K562 (cell line): ENCODE data around the gene OPA3. TPM values are rescaled to one million over a fixed set of nuclear protein-coding genes. Genes with fewer than 3 reads are reported as not detected.

Experiments used
- ARID2 ChIP-seq: fragments of 450-650 bp; IDR thresholded peaks from 2 replicates; pipeline ENCODE4 v1.6.1; 2017; ENCODE audit warnings: antibody characterized with exemption, mild to moderate bottlenecking
- CBX3 ChIP-seq, 2 experiments: IDR thresholded peaks; 1 replicate in 1 of 2; 2 replicates in 1 of 2; pipeline ENCODE4 v1.6.1; 2012; ENCODE audit warnings: inconsistent platforms in 2 of 2, low read length in 2 of 2, borderline replicate concordance in 1 of 2, control low read depth in 1 of 2
- CC2D1A ChIP-seq: fragments of 450-650 bp; IDR thresholded peaks from 2 replicates; pipeline ENCODE4 v1.6.1; 2017; ENCODE audit warnings: mild to moderate bottlenecking
- E2F4 ChIP-seq: sonication (generic); formaldehyde crosslinking; IDR thresholded peaks from 2 replicates; pipeline ENCODE4 v1.8.0; 2022; ENCODE audit warnings: mild to moderate bottlenecking, low read depth, missing genetic modification reagents
- GABPB1 ChIP-seq: sonication (generic); formaldehyde crosslinking; IDR thresholded peaks from 2 replicates; pipeline ENCODE4 v1.8.0; 2022; ENCODE audit warnings: mild to moderate bottlenecking, missing genetic modification reagents
- HOXB6 ChIP-seq: fragments of 250-450 bp; sonication (Bioruptor Pico); IDR thresholded peaks from 2 replicates; pipeline ENCODE4 v1.5.1; 2022; ENCODE audit warnings: mild to moderate bottlenecking, borderline replicate concordance
- JUND ChIP-seq, 2 experiments: IDR thresholded peaks; 2 replicates in 1 of 2; 3 replicates in 1 of 2; pipeline ENCODE4 v1.6.1; 2011; ENCODE audit warnings: borderline replicate concordance in 2 of 2, low read depth in 2 of 2, low read length in 2 of 2, improper control_type of control experiment in 1 of 2, missing biosample characterization in 1 of 2, missing genetic modification characterization in 1 of 2, missing genetic modification reagents in 1 of 2
- MAX ChIP-seq: sonication (generic); formaldehyde crosslinking; IDR thresholded peaks from 2 replicates; pipeline ENCODE4 v1.9.0; 2022; ENCODE audit warnings: mild to moderate bottlenecking, missing genetic modification reagents
- NR1H2 ChIP-seq: sonication (generic); formaldehyde crosslinking; IDR thresholded peaks from 2 replicates; pipeline ENCODE4 v1.4.0; 2020; ENCODE audit warnings: mild to moderate bottlenecking, missing genetic modification reagents
- RFX1 ChIP-seq: fragments of 450-650 bp; IDR thresholded peaks from 2 replicates; pipeline ENCODE4 v1.6.1; 2016; ENCODE audit warnings: mild to moderate bottlenecking, moderate library complexity
- SOX6 ChIP-seq: fragments of 450-650 bp; IDR thresholded peaks from 2 replicates; pipeline ENCODE4 v1.6.1; 2014; ENCODE audit warnings: mild to moderate bottlenecking
- TEAD1 ChIP-seq, 2 experiments: fragments of 450-650 bp in 1 of 2; sonication (generic) in 1 of 2; formaldehyde crosslinking; IDR thresholded peaks; 2 replicates each; pipeline versions ENCODE4 v1.4.0 to v1.8.0; 2020 to 2022; ENCODE audit warnings: mild to moderate bottlenecking in 2 of 2, missing genetic modification reagents in 1 of 2
- XRCC5 ChIP-seq: fragments of 200-400 bp; formaldehyde crosslinking; IDR thresholded peaks from 2 replicates; pipeline ENCODE4 v1.6.1; 2017; ENCODE audit warnings: low read depth, mild to moderate bottlenecking, low read length
- polyA plus RNA-seq, 8 experiments: library from polyadenylated mRNA; depleted of rRNA in 4 of 8; stranded (reverse) in 5 of 8; unstranded in 3 of 8; fragments of >200 nt; fragmentation: Nextera tagmentation in 2 of 8; fragmentation: Illumina TruSeq in 1 of 8; extraction: Ambion mirVana in 2 of 8; extraction: Trizol in 1 of 8; gene quantifications; 2 replicates each; pipeline versions ENCODE4 v1.2.1 to v1.2.3, GENCODE V29; 2011 to 2014; ENCODE audit warnings: inconsistent platforms in 1 of 8, missing spikeins in 1 of 8
- total RNA-seq, 7 experiments: library from RNA; depleted of rRNA in 6 of 7; stranded (reverse); fragments of >200 nt in 6 of 7; fragmentation: Illumina TruSeq in 2 of 7; extraction: Trizol in 2 of 7; gene quantifications; 2 replicates each; pipeline versions ENCODE4 v1.2.1 to v1.2.3, GENCODE V29; 2011 to 2021; ENCODE audit warnings: low replicate concordance in 1 of 7
- TF ChIP-seq, protein P1 (sequence below): sonication (generic); IDR thresholded peaks from 2 replicates; pipeline ENCODE4 v1.6.1; 2016
- TF ChIP-seq, protein P2 (sequence below), 2 experiments: fragments of 450-650 bp in 1 of 2; sonication (generic) in 1 of 2; formaldehyde crosslinking in 1 of 2; IDR thresholded peaks in 1 of 2; conservative IDR thresholded peaks in 1 of 2; 2 replicates each; pipeline versions ENCODE4 v1.6.1 to v1.8.1; 2016 to 2023; ENCODE audit warnings: mild to moderate bottlenecking in 2 of 2, moderate library complexity in 2 of 2, inconsistent platforms in 1 of 2, missing genetic modification reagents in 1 of 2
- TF ChIP-seq, protein P3 (sequence below), 2 experiments: fragments of 450-650 bp; IDR thresholded peaks; 2 replicates each; pipeline ENCODE4 v1.6.1; 2018; ENCODE audit warnings: mild to moderate bottlenecking in 2 of 2, low read depth in 1 of 2; ENCODE audit not compliant: partially characterized antibody in 2 of 2

Gene OPA3
- total and polyA plus RNA-seq, 9 of the 15 experiments (the other 6 are each of a cell fraction or from before 2014, with no cell fraction given), result 1.4 to 18.8 (median 9.0) TPM

DNA sequence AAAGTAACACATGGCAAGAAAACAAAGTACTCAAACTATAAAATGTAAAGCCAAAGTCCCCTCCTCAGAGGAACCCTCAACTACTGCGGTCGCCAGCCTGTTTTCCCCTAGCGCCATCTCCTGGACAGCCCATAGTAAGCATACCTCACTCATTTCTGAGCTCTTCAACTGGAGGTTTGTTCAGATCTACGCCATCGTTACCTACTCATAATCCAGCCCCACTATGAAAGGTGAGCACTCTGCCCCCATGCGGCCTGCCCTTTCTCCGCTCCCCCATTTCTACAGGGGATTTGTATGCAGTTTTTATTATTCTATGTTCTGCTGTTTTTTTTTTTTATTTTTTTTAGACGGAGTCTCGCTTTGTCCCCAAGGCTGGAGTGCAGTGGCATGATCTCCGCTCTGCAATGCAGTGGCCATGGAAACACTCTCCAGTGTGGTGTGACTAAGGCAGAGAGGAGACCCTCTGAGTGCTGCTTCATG is 26.2 kb downstream of the OPA3 start (continued):
- TF ChIP-seq GABPB1 (no peak), ARID2 (no peak), CBX3 (IDR thresholded peaks at IDR 0.05; ENCODE audit: borderline replicate concordance in 1 of 2, low read length in 2 of 2) (peak in 1 of 2 experiments; percentile 57; a peak in 1 of 3 replicates), RFX1 (peak; percentile 46), NR1H2 (CRISPR knock-in tag) (0 out of 2 replicates have a peak, but pooled peaks have one; percentile 54), XRCC5 (0 out of 2 replicates have a peak, but pooled peaks have one; percentile 69), TEAD1 (CRISPR knock-in tag; IDR thresholded peaks at IDR 0.05) (0 out of 4 replicates have a peak, but pooled peaks of 1 of the 2 experiments have one; percentile 56), HOXB6 (CRISPR knock-in tag) (no peak), MAX (CRISPR knock-in tag) (no peak), SOX6 (no peak), CC2D1A (peak; percentile 58; the same call in 1 of the 2 replicates), E2F4 (no peak), JUND (IDR thresholded peaks at IDR 0.05; ENCODE audit: borderline replicate concordance, low read depth, low read length) (peak; percentile 67), JUND (tag; IDR thresholded peaks at IDR 0.05; ENCODE audit: borderline replicate concordance, low read depth, low read length) (no peak; the same call in 2 of the 3 replicates)
- TF ChIP-seq, protein P1, sequence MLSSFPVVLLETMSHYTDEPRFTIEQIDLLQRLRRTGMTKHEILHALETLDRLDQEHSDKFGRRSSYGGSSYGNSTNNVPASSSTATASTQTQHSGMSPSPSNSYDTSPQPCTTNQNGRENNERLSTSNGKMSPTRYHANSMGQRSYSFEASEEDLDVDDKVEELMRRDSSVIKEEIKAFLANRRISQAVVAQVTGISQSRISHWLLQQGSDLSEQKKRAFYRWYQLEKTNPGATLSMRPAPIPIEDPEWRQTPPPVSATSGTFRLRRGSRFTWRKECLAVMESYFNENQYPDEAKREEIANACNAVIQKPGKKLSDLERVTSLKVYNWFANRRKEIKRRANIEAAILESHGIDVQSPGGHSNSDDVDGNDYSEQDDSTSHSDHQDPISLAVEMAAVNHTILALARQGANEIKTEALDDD, result peak; percentile 59; the same call in 1 of the 2 replicates
- TF ChIP-seq, protein P2, sequence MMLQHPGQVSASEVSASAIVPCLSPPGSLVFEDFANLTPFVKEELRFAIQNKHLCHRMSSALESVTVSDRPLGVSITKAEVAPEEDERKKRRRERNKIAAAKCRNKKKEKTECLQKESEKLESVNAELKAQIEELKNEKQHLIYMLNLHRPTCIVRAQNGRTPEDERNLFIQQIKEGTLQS (IDR thresholded peaks at IDR 0.05), result no peak
- TF ChIP-seq, protein P2 (CRISPR knock-in tag; conservative IDR thresholded peaks at IDR 0.05), result no peak
- TF ChIP-seq, protein P3, sequence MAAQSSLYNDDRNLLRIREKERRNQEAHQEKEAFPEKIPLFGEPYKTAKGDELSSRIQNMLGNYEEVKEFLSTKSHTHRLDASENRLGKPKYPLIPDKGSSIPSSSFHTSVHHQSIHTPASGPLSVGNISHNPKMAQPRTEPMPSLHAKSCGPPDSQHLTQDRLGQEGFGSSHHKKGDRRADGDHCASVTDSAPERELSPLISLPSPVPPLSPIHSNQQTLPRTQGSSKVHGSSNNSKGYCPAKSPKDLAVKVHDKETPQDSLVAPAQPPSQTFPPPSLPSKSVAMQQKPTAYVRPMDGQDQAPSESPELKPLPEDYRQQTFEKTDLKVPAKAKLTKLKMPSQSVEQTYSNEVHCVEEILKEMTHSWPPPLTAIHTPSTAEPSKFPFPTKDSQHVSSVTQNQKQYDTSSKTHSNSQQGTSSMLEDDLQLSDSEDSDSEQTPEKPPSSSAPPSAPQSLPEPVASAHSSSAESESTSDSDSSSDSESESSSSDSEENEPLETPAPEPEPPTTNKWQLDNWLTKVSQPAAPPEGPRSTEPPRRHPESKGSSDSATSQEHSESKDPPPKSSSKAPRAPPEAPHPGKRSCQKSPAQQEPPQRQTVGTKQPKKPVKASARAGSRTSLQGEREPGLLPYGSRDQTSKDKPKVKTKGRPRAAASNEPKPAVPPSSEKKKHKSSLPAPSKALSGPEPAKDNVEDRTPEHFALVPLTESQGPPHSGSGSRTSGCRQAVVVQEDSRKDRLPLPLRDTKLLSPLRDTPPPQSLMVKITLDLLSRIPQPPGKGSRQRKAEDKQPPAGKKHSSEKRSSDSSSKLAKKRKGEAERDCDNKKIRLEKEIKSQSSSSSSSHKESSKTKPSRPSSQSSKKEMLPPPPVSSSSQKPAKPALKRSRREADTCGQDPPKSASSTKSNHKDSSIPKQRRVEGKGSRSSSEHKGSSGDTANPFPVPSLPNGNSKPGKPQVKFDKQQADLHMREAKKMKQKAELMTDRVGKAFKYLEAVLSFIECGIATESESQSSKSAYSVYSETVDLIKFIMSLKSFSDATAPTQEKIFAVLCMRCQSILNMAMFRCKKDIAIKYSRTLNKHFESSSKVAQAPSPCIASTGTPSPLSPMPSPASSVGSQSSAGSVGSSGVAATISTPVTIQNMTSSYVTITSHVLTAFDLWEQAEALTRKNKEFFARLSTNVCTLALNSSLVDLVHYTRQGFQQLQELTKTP (IDR thresholded peaks at IDR 0.05; ENCODE audit: low read depth in 1 of 2, partially characterized antibody in 2 of 2), result peak in 1 of 2 experiments; percentile 33
